ENCODE measurements around the gene LACTBL1.

DNA sequence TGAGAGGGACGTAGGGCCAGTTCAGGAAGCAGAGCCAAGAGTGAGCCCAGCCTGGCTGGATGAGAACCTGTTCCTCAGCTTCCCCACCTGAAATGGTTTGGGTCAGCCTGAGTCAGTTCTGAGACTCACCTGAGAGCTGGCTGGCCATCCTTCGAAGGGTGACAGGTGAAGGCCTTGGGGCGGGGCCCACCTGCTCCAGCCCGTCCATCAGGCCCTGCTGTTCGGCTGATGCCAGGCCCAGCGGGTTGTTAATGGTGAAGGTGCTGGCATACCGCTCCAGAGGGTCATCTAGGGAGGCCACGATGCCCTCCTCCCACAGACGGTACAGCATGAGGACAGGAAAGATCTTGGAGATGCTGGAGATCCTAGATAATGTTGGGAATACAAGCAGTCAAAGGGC is 14.1 kb downstream of the LACTBL1 start:
- TF ChIP-seq CTCF (conservative IDR thresholded peaks at IDR 0.05 in 1 of 2, IDR thresholded peaks at IDR 0.05 in 1 of 2; ENCODE audit: low read depth in 1 of 2, low read length in 2 of 2) (no peak), EZH2 (IDR thresholded peaks at IDR 0.05; ENCODE audit: low read length, missing control alignments) (no peak)
